Mucosa of rectum (tissue), 2 donors: ENCODE measurements around the gene DARS1.

ENCODE experiments used
- H3K27ac ChIP-seq, 2 donors: one replicate each; pipeline ENCODE4 v1.7.0; 2013; ENCODE audit warnings: inconsistent platforms in 2 of 2, low read depth in 2 of 2, low read length in 2 of 2
- H3K27me3 ChIP-seq, 2 donors: one replicate each; pipeline ENCODE4 v1.7.0; 2013; ENCODE audit warnings: low read length in 2 of 2; ENCODE audit not compliant: control insufficient read depth in 2 of 2, insufficient read depth in 2 of 2
- H3K36me3 ChIP-seq, 2 donors: one replicate each; pipeline ENCODE4 v1.7.0; 2013; ENCODE audit warnings: low read length in 2 of 2; ENCODE audit not compliant: control insufficient read depth in 2 of 2, insufficient read depth in 2 of 2
- H3K4me1 ChIP-seq, 2 donors: one replicate each; pipeline ENCODE4 v1.7.0; 2013; ENCODE audit warnings: low read length in 2 of 2, mild to moderate bottlenecking in 1 of 2; ENCODE audit not compliant: control insufficient read depth in 2 of 2, insufficient read depth in 2 of 2
- H3K4me3 ChIP-seq, 2 donors: one replicate each; pipeline ENCODE4 v1.7.0; 2013; ENCODE audit warnings: low read length in 2 of 2
- H3K9ac ChIP-seq, 2 donors: one replicate each; pipeline ENCODE4 v1.7.0; 2013; ENCODE audit warnings: low read length in 2 of 2, low read depth in 1 of 2, mild to moderate bottlenecking in 1 of 2
- H3K9me3 ChIP-seq, 2 donors: one replicate each; pipeline ENCODE4 v1.7.0; 2013; ENCODE audit warnings: low read length in 2 of 2; ENCODE audit not compliant: control insufficient read depth in 2 of 2
- donor health status: healthy.
- donor health status: Normal muscosa, but diverticular disease.

The DARS1 gene

GRCh38 chr2:135876066-135876711 lies 109.2 kb downstream of the DARS1 start, which contains the start of gene MCM6:
TSS of gene MCM6 (minus strand) at chr2:135876443. CDS start at chr2:135876365, 78 bp downstream.
- Histone ChIP-seq H3K9me3 (no peaks in the 10 kb centered on the region), H3K4me3 (peak within 1 kb of the TSS; percentile 70 to 82), H3K36me3 (peaks cover under 1 to 4% of the 10 kb centered on the region in 2 donors), H3K9ac (peak within 1 kb of the TSS; percentile 52 to 74), H3K27ac (peak within 1 kb of the TSS; percentile 68 to 75), H3K27me3 (no peaks in the 10 kb centered on the region), H3K4me1 (peaks cover 4 to 7% of the 10 kb centered on the region in 2 donors)

DNA sequence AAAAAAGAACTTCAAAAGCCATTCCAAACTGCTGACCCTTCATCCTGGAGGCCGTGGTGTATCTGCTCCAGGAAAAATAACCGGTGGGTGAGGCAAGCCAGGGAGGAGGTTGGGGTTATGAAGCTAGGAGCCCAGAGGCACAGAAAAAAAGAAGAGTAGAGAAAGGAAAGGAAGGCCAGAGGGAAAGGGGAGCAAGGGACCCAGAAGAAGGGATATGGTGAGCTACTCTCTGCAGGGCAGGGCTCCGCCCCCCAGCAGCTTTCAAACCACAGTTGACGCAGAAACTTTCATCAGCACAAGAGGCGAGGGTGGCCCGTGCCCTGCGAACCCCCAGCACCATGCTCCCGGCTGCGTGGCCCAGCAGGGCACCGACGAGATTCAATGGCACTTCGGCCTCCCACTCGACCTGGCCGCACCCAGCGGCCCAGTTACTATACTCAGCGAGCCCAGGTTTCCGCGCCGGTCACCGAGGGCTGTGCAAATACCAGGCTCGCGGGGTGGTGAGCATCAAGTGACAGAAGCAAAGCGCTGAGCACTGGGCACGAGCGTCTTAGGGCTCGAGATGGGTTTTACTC lies 109.8 kb downstream of the DARS1 start:
- no peaks in the 10 kb centered on the region for H3K27me3 ChIP-seq
- peak overlapping the region; percentile 68 to 75 for H3K27ac ChIP-seq
- peaks cover 4 to 7% of the 10 kb centered on the region in 2 donors for H3K4me1 ChIP-seq
- H3K36me3 ChIP-seq = peaks cover 4 to 7% of the 10 kb centered on the region in 2 donors
- H3K9me3 ChIP-seq = no peaks in the 10 kb centered on the region
- peak overlapping the region; percentile 70 to 82 for H3K4me3 ChIP-seq
- peak overlapping the region; percentile 52 to 74 for H3K9ac ChIP-seq

DNA sequence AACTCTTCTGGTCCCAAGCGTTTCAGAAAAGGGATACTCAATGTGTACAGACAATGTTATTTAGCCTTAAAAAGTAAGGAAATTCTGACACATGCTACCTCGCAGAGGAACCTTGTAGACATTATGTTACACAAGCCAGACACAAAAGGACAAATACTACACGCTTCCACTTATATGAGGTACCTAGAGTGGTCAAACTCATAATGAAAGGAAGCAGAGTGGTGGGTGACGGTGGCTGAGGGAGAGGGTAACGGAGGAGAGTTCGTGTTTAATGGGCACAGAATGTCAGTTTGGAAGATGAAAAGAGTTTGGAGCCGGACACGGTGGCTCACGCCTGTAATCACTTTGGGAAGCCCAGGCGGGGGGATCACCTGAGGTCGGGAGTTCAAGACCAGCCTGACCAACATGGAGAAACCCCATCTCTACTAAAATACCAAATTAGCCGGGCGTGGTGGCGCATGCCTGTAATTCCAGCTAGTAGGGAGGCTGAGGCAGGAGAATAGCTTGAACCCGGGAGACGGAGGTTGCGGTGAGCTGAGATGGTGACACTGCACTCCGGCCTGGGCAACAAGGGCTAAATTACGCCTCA lies 110.6 kb downstream of the DARS1 start:
- H3K9ac ChIP-seq = no peak overlapping the region
- H3K4me3 ChIP-seq = peak overlapping the region in 1 of 2 donors; percentile 82
- H3K9me3 ChIP-seq = no peaks in the 10 kb centered on the region
- no peaks in the 10 kb centered on the region for H3K27me3 ChIP-seq
- peaks cover 4 to 7% of the 10 kb centered on the region in 2 donors for H3K4me1 ChIP-seq
- H3K27ac ChIP-seq = no peak overlapping the region
- peaks cover 4 to 7% of the 10 kb centered on the region in 2 donors for H3K36me3 ChIP-seq

DNA sequence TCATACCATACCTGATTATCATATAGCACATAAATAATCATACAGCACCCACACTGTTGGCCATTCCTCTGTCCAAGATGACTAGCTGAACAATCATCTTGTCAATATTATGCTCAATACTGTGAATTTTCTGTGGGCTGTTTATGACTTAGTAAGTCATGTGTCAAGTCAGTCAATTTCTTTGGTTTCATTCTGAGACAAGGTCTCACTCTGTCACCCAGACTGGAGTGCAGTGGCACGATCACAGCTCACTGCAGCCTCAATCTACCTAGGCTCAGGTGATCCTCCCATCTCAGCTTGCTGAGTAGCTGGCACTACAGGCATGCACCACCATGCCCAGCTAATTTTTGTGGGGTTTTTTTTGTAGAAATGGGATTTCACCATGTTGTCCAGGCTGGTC lies 114.9 kb downstream of the DARS1 start:
- H3K27ac ChIP-seq = no peak overlapping the region
- H3K27me3 ChIP-seq = no peaks in the 10 kb centered on the region
- peaks cover 16 to 24% of the 10 kb centered on the region in 2 donors for H3K36me3 ChIP-seq

GRCh38 chr2:135863233-135863632 lies 122.2 kb downstream of the DARS1 start:
- Histone ChIP-seq H3K9ac (no peak overlapping the region), H3K9me3 (no peaks in the 10 kb centered on the region), H3K27me3 (no peaks in the 10 kb centered on the region), H3K4me3 (no peak overlapping the region), H3K4me1 (no peaks in the 10 kb centered on the region), H3K36me3 (peaks cover 20 to 23% of the 10 kb centered on the region in 2 donors), H3K27ac (no peak overlapping the region)

More for the DNA sequence above, 114.9 kb downstream of the DARS1 start:
- Histone ChIP-seq H3K9ac (no peak overlapping the region), H3K4me1 (peaks cover 3 to 4% of the 10 kb centered on the region in 2 donors), H3K9me3 (no peaks in the 10 kb centered on the region), H3K4me3 (no peak overlapping the region)

GRCh38 chr2:135862718-135863117 lies 122.7 kb downstream of the DARS1 start:
- Histone ChIP-seq H3K27ac (no peak overlapping the region), H3K9ac (no peak overlapping the region), H3K27me3 (no peaks in the 10 kb centered on the region), H3K4me3 (no peak overlapping the region), H3K9me3 (no peaks in the 10 kb centered on the region), H3K36me3 (peaks cover 18 to 19% of the 10 kb centered on the region in 2 donors), H3K4me1 (no peaks in the 10 kb centered on the region)
